ENCODE results near the gene SMPD4.
"Not testable (repeated sequence)": the region's sequence is repeated elsewhere in the genome, so short reads cannot be mapped to it uniquely, and the experiment has no call there.

SMPD4 gene

GRCh38 chr2:130181325-130181879 is at the start of gene SMPD4:
TSS of gene SMPD4 (minus strand) at chr2:130181602. CDS start at chr2:130176592, 5,010 bp downstream.
- DNase-seq (ENCODE audit: low read depth in 3 of 3, low spot score in 1 of 3) = peak; percentile 94 to 97 (median 95)

- DNase-seq (ENCODE audit: low read depth in 3 of 3, low spot score in 1 of 3) = not testable (repeated sequence)
Observed at GRCh38 chr2:130230907-130231306, 49.5 kb upstream of the SMPD4 start.

GRCh38 chr2:130230376-130230775 is 49.0 kb upstream of the SMPD4 start:
- DNase-seq (ENCODE audit: low read depth in 3 of 3, low spot score in 1 of 3) = not testable (repeated sequence)

- not testable (repeated sequence) for DNase-seq (ENCODE audit: low read depth in 3 of 3, low spot score in 1 of 3)
Observed at GRCh38 chr2:130229161-130229510, 47.7 kb upstream of the SMPD4 start.

GRCh38 chr2:130228467-130229160 is 47.2 kb upstream of the SMPD4 start:
- not testable (repeated sequence) for DNase-seq (ENCODE audit: low read depth in 3 of 3, low spot score in 1 of 3)

GRCh38 chr2:130228005-130228404 is 46.6 kb upstream of the SMPD4 start:
- DNase-seq (ENCODE audit: low read depth in 3 of 3, low spot score in 1 of 3) = not testable (repeated sequence)

- not testable (repeated sequence) for DNase-seq (ENCODE audit: low read depth in 3 of 3, low spot score in 1 of 3)
Observed at GRCh38 chr2:130222523-130222922, 41.1 kb upstream of the SMPD4 start.

- not testable (repeated sequence) for DNase-seq (ENCODE audit: low read depth in 3 of 3, low spot score in 1 of 3)
Observed at GRCh38 chr2:130220505-130220904, 39.1 kb upstream of the SMPD4 start.

- not testable (repeated sequence) for DNase-seq (ENCODE audit: low read depth in 3 of 3, low spot score in 1 of 3)
Observed at GRCh38 chr2:130219147-130219546, 37.7 kb upstream of the SMPD4 start.

GRCh38 chr2:130207051-130207450 is 25.6 kb upstream of the SMPD4 start:
- not testable (repeated sequence) for DNase-seq (ENCODE audit: low read depth in 3 of 3, low spot score in 1 of 3)

GRCh38 chr2:130203150-130203549 is 21.7 kb upstream of the SMPD4 start:
- DNase-seq (ENCODE audit: low read depth in 3 of 3, low spot score in 1 of 3) = not testable (repeated sequence)

- DNase-seq (ENCODE audit: low read depth in 3 of 3, low spot score in 1 of 3) = not testable (repeated sequence)
Observed at GRCh38 chr2:130202518-130202917, 21.1 kb upstream of the SMPD4 start.

- DNase-seq (ENCODE audit: low read depth in 3 of 3, low spot score in 1 of 3) = no peak
Observed at GRCh38 chr2:130198343-130198742, 16.9 kb upstream of the SMPD4 start, which contains the start of gene TUBA3E. TSS of gene TUBA3E (minus strand) at chr2:130198439. CDS start at chr2:130198360, 79 bp downstream.

GRCh38 chr2:130196052-130196451 is 14.7 kb upstream of the SMPD4 start:
- DNase-seq (ENCODE audit: low read depth in 3 of 3, low spot score in 1 of 3) = not testable (repeated sequence)

GRCh38 chr2:130195089-130195635 is 13.8 kb upstream of the SMPD4 start:
- DNase-seq (ENCODE audit: low read depth in 3 of 3, low spot score in 1 of 3) = not testable (repeated sequence)

- not testable (repeated sequence) for DNase-seq (ENCODE audit: low read depth in 3 of 3, low spot score in 1 of 3)
Observed at GRCh38 chr2:130193824-130194223, 12.4 kb upstream of the SMPD4 start.

- DNase-seq (ENCODE audit: low read depth in 3 of 3, low spot score in 1 of 3) = not testable (repeated sequence)
Observed at GRCh38 chr2:130192451-130192850, 11.0 kb upstream of the SMPD4 start.

- DNase-seq (ENCODE audit: low read depth in 3 of 3, low spot score in 1 of 3) = not testable (repeated sequence)
Observed at GRCh38 chr2:130191319-130191718, 9.9 kb upstream of the SMPD4 start.

- DNase-seq (ENCODE audit: low read depth in 3 of 3, low spot score in 1 of 3) = no peak
Observed at GRCh38 chr2:130190237-130190636, 8.8 kb upstream of the SMPD4 start.

GRCh38 chr2:130188958-130189357 is 7.6 kb upstream of the SMPD4 start:
- not testable (repeated sequence) for DNase-seq (ENCODE audit: low read depth in 3 of 3, low spot score in 1 of 3)

- not testable (repeated sequence) for DNase-seq (ENCODE audit: low read depth in 3 of 3, low spot score in 1 of 3)
Observed at GRCh38 chr2:130187859-130188792, 6.7 kb upstream of the SMPD4 start.
